Measurements from ENCODE around the gene MAN1C1.
"Not testable (repeated sequence)": the region's sequence is repeated elsewhere in the genome, so short reads cannot be mapped to it uniquely, and the experiment has no call there.

The MAN1C1 gene

GRCh38 chr1:25658791-25659431 is 42.3 kb downstream of the MAN1C1 start:
- DNase-seq, result no peak

- no peak for DNase-seq
These were observed 44.6 kb downstream of the MAN1C1 start for GRCh38 chr1:25661043-25661815.

- no peak for DNase-seq
These were observed 45.5 kb downstream of the MAN1C1 start for GRCh38 chr1:25662061-25662460.

- DNase-seq, result not testable (repeated sequence)
These were observed 46.4 kb downstream of the MAN1C1 start for GRCh38 chr1:25662959-25663358.

- no peak for DNase-seq
These were observed 48.0 kb downstream of the MAN1C1 start for GRCh38 chr1:25664357-25665199.

- DNase-seq, result no peak
These were observed 49.9 kb downstream of the MAN1C1 start for GRCh38 chr1:25666460-25666859.

GRCh38 chr1:25668931-25669573 is 52.5 kb downstream of the MAN1C1 start:
- no peak for DNase-seq

- no peak for DNase-seq
These were observed 53.4 kb downstream of the MAN1C1 start for GRCh38 chr1:25669781-25670567.

- no peak for DNase-seq
These were observed 55.3 kb downstream of the MAN1C1 start for GRCh38 chr1:25671929-25672328.

- no peak for DNase-seq
These were observed 56.3 kb downstream of the MAN1C1 start for GRCh38 chr1:25672763-25673409.

- DNase-seq, result no peak
These were observed 56.9 kb downstream of the MAN1C1 start for GRCh38 chr1:25673456-25673855.

GRCh38 chr1:25673962-25674806 is 57.6 kb downstream of the MAN1C1 start:
- no peak for DNase-seq

GRCh38 chr1:25674807-25675084 is 58.2 kb downstream of the MAN1C1 start:
- no peak for DNase-seq

GRCh38 chr1:25675729-25676476 is 59.3 kb downstream of the MAN1C1 start:
- DNase-seq, result no peak

GRCh38 chr1:25676488-25676887 is 59.9 kb downstream of the MAN1C1 start:
- DNase-seq, result no peak

GRCh38 chr1:25677193-25677773 is 60.7 kb downstream of the MAN1C1 start:
- DNase-seq, result no peak

- no peak for DNase-seq
These were observed 62.6 kb downstream of the MAN1C1 start for GRCh38 chr1:25679171-25679570.

GRCh38 chr1:25680701-25681100 is 64.1 kb downstream of the MAN1C1 start:
- DNase-seq, result no peak

GRCh38 chr1:25682059-25682601 is 65.5 kb downstream of the MAN1C1 start:
- DNase-seq, result no peak

GRCh38 chr1:25683177-25683576 is 66.6 kb downstream of the MAN1C1 start:
- no peak for DNase-seq

All from GOT3 (cell line).